Activated effector memory CD4-positive, alpha-beta T cell treated with anti-CD3 and anti-CD28 coated beads, Interleukin-2, amount 50 U/mL, for 16 hours (primary cell): ENCODE data around the gene NAALADL1.
"Not testable (repeated sequence)": the region's sequence is repeated elsewhere in the genome, so short reads cannot be mapped to it uniquely, and the experiment has no call there.

Source experiments
- DNase-seq: peaks from one replicate; pipeline ENCODE4 v3.0.0-alpha.2; 2020

The NAALADL1 gene

GRCh38 chr11:65013130-65013887 is 45.0 kb downstream of the NAALADL1 start:
- DNase-seq: peak; percentile 96

GRCh38 chr11:65008873-65009272 is 49.5 kb downstream of the NAALADL1 start:
- no peak for DNase-seq

- no peak for DNase-seq
Measured at GRCh38 chr11:65008016-65008415, 50.3 kb downstream of the NAALADL1 start.

GRCh38 chr11:65003968-65004367 is 54.4 kb downstream of the NAALADL1 start:
- not testable (repeated sequence) for DNase-seq

- no peak for DNase-seq
Measured at GRCh38 chr11:65003282-65003681, 55.1 kb downstream of the NAALADL1 start.

GRCh38 chr11:65002706-65003105 is 55.6 kb downstream of the NAALADL1 start:
- DNase-seq: no peak

GRCh38 chr11:64999478-64999877 is 58.9 kb downstream of the NAALADL1 start:
- DNase-seq: no peak

GRCh38 chr11:64998690-64999431 is 59.5 kb downstream of the NAALADL1 start:
- DNase-seq: no peak

GRCh38 chr11:64998141-64998540 is 60.2 kb downstream of the NAALADL1 start:
- no peak for DNase-seq

GRCh38 chr11:64996710-64997380 is 61.5 kb downstream of the NAALADL1 start, which contains the start of gene BATF2:
BATF2 (minus strand) TSS chr11:64996971; CDS start chr11:64996914, 57 bp downstream.
- DNase-seq: no peak

GRCh38 chr11:64996327-64996709 is 62.0 kb downstream of the NAALADL1 start:
- DNase-seq: no peak
